Neural progenitor cell (in vitro differentiated cells): ENCODE measurements around the gene PCSK4. TPM values are rescaled to one million over a fixed set of nuclear protein-coding genes. Genes with fewer than 3 reads are reported as not detected.

ENCODE experiments used
- DNase-seq: peaks from one replicate; pipeline ENCODE4 v3.0.0-alpha.2; 2016; ENCODE audit warnings: low spot score
- H2AFZ ChIP-seq: fragments of 200-600 bp; sonication (generic); replicated peaks from 2 replicates; pipeline ENCODE4 v1.6.1; 2016; ENCODE audit warnings: antibody characterized with exemption
- H3F3A ChIP-seq: fragments of 200-600 bp; sonication (generic); 2 replicates; pipeline ENCODE4 v1.6.1; 2016; ENCODE audit warnings: antibody characterized with exemption, low read depth
- H3K27ac ChIP-seq: fragments of 200-600 bp; sonication (generic); 2 replicates; pipeline ENCODE4 v1.5.1; 2016; ENCODE audit warnings: mild to moderate bottlenecking
- H3K27me3 ChIP-seq: fragments of 200-600 bp; sonication (generic); 2 replicates; pipeline ENCODE4 v1.6.1; 2016; ENCODE audit warnings: mild to moderate bottlenecking, moderate library complexity
- H3K36me3 ChIP-seq: fragments of 200-600 bp; sonication (generic); 2 replicates; pipeline ENCODE4 v1.5.1; 2016
- H3K4me1 ChIP-seq: fragments of 200-600 bp; sonication (generic); 2 replicates; pipeline ENCODE4 v1.6.1; 2016; ENCODE audit warnings: mixed run types
- H3K4me2 ChIP-seq: fragments of 200-600 bp; sonication (generic); 2 replicates; pipeline ENCODE4 v1.6.1; 2016
- H3K4me3 ChIP-seq: fragments of 200-600 bp; sonication (generic); 2 replicates; pipeline ENCODE4 v1.5.1; 2016
- H3K79me2 ChIP-seq: fragments of 200-600 bp; sonication (generic); 2 replicates; pipeline ENCODE4 v1.6.1; 2016; ENCODE audit warnings: low read depth
- H3K9ac ChIP-seq: fragments of 200-600 bp; sonication (generic); 2 replicates; pipeline ENCODE4 v1.6.1; 2016
- H3K9me3 ChIP-seq: fragments of 200-600 bp; sonication (generic); 2 replicates; pipeline ENCODE4 v1.5.1; 2016; ENCODE audit warnings: low read depth
- H4K20me1 ChIP-seq: fragments of 200-600 bp; sonication (generic); 2 replicates; pipeline ENCODE4 v1.6.1; 2016; ENCODE audit warnings: low read depth
- H3K27ac Mint-ChIP-seq: 3 replicates; pipeline ENCODE4 v1.8.0; 2021; ENCODE audit warnings: mixed read lengths
- H3K27me3 Mint-ChIP-seq: 2 replicates; pipeline ENCODE4 v1.8.0; 2022; ENCODE audit warnings: low read depth, mild to moderate bottlenecking, inconsistent platforms, moderate library complexity, mixed read lengths; ENCODE audit not compliant: insufficient read depth
- H3K36me3 Mint-ChIP-seq: 3 replicates; pipeline ENCODE4 v1.8.0; 2021; ENCODE audit warnings: mixed read lengths
- H3K4me1 Mint-ChIP-seq: 3 replicates; pipeline ENCODE4 v1.8.0; 2021; ENCODE audit warnings: mixed read lengths
- H3K4me3 Mint-ChIP-seq: 3 replicates; pipeline ENCODE4 v1.8.0; 2021; ENCODE audit warnings: mild to moderate bottlenecking, moderate library complexity, mixed read lengths
- H3K9me3 Mint-ChIP-seq: 3 replicates; pipeline ENCODE4 v1.8.0; 2020; ENCODE audit warnings: mixed read lengths
- CTCF ChIP-seq: fragments of 200-600 bp; sonication (generic); IDR thresholded peaks from 2 replicates; pipeline ENCODE4 v1.5.1; 2017; ENCODE audit warnings: antibody characterized with exemption, mild to moderate bottlenecking
- EZH2 ChIP-seq: fragments of 200-600 bp; sonication (generic); IDR thresholded peaks from 2 replicates; pipeline ENCODE4 v1.6.1; 2017; ENCODE audit warnings: antibody characterized with exemption, mild to moderate bottlenecking, moderate library complexity
- EZH2phosphoT487 ChIP-seq: fragments of 200-600 bp; sonication (generic); IDR thresholded peaks from 2 replicates; pipeline ENCODE4 v1.6.1; 2017; ENCODE audit warnings: antibody characterized with exemption
- total RNA-seq: library from RNA; depleted of rRNA; stranded (reverse); fragments of >200 nt; gene quantifications from 2 replicates; pipeline ENCODE4 v1.2.3, GENCODE V29; 2015; ENCODE audit warnings: low replicate concordance

Gene PCSK4
- total RNA-seq, 1 donor from 2014 or later, result 3.6 TPM

GRCh38 chr19:1513499-1514294 is 23.5 kb upstream of the PCSK4 start:
- H3K36me3 Mint-ChIP-seq, result no peaks in the 10 kb centered on the region
- peak overlapping the region; percentile 37 for H3K4me3 ChIP-seq
- H3K27me3 Mint-ChIP-seq, result peaks cover 35% of the 10 kb centered on the region
- H3K27ac Mint-ChIP-seq, result no peak overlapping the region
- H2AFZ ChIP-seq, result no peak overlapping the region
- H3K4me1 ChIP-seq, result peaks cover 13% of the 10 kb centered on the region
- H3K9me3 ChIP-seq, result no peaks in the 10 kb centered on the region
- peaks cover 30% of the 10 kb centered on the region for H3F3A ChIP-seq
- H3K36me3 ChIP-seq, result no peaks in the 10 kb centered on the region
- DNase-seq, result peak; percentile 57
- peaks cover 3% of the 10 kb centered on the region for H4K20me1 ChIP-seq
- H3K27me3 ChIP-seq, result peaks cover 89% of the 10 kb centered on the region
- H3K9me3 Mint-ChIP-seq, result no peaks in the 10 kb centered on the region
- H3K9ac ChIP-seq, result no peak overlapping the region
- no peak overlapping the region for H3K27ac ChIP-seq
- H3K4me3 Mint-ChIP-seq, result no peak overlapping the region
- peak overlapping the region; percentile 70 for H3K4me2 ChIP-seq
- peaks cover 9% of the 10 kb centered on the region for H3K4me1 Mint-ChIP-seq
- TF ChIP-seq CTCF (peak; percentile 61), EZH2 (no peak), EZH2phosphoT487 (peak; percentile 11)
- H3K79me2 ChIP-seq, result no peaks in the 10 kb centered on the region

DNA sequence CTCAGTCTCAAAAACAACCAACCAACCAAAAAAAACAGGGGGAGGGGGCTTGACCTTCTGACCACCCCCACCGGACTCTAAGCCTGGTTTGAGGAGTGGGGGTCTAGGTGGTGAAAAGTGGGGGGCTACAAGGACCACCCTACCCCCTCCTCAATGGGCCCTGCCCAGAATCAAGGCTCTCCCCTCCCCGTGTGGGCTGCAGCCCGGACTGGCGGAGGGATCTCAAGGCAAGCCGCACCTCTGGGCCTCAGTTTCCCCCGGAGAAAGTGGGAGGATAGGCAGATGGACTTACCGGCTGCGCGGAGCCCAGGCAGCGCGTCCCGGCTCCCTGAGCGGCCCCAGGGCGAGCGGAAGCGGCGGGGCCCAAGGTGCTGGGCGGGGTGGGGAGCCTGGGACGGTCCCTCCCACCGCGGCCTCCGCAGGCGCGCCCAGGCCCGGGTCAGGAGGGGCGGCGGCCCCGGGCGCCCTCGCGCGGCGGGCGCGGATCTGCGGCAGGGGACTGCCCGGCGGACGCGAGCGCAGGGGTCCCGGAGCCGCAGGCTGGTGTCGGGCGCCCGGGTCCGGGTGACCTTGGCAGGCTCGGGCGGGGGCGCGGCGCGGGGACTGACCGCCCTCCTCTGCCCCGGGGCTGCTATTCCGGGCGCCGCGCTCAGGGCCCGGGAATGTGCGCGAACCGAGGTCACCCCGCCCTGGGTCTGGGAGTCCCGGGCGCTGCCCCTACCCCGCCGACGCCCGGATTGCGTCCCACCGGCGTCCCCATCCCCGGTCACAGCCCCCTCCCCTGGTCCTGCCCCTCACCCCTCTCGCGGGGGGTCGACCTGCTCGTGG is 22.7 kb upstream of the PCSK4 start, which contains the start of gene ADAMTSL5:
Gene ADAMTSL5 (minus strand): TSS at position 349 of the 828 bp plus-strand sequence. CDS start 2,076 bp downstream, outside the sequence.
- H3K4me1 ChIP-seq, result peaks cover 13% of the 10 kb centered on the region
- H4K20me1 ChIP-seq, result peaks cover 3% of the 10 kb centered on the region
- H2AFZ ChIP-seq, result no peak within 1 kb of the TSS
- H3K4me3 ChIP-seq, result peak within 1 kb of the TSS; percentile 37
- H3K36me3 ChIP-seq, result no peaks in the 10 kb centered on the region
- no peaks in the 10 kb centered on the region for H3K9me3 Mint-ChIP-seq
- no peak within 1 kb of the TSS for H3K9ac ChIP-seq
- H3K27me3 ChIP-seq, result peaks cover 81% of the 10 kb centered on the region
- H3K27ac Mint-ChIP-seq, result no peak within 1 kb of the TSS
- no peaks in the 10 kb centered on the region for H3K9me3 ChIP-seq
- H3K27me3 Mint-ChIP-seq, result peaks cover 30% of the 10 kb centered on the region
- peak within 1 kb of the TSS; percentile 70 for H3K4me2 ChIP-seq
- peak; percentile 61 for TF ChIP-seq EZH2phosphoT487
- peak; percentile 72 for TF ChIP-seq EZH2
- no peak for TF ChIP-seq CTCF
- no peaks in the 10 kb centered on the region for H3K36me3 Mint-ChIP-seq
- peak within 1 kb of the TSS; percentile 48 for H3K4me3 Mint-ChIP-seq
- no peak within 1 kb of the TSS for H3K27ac ChIP-seq
- peak; percentile 45 for DNase-seq
- H3K79me2 ChIP-seq, result no peaks in the 10 kb centered on the region
- H3K4me1 Mint-ChIP-seq, result peaks cover 11% of the 10 kb centered on the region
- H3F3A ChIP-seq, result peaks cover 36% of the 10 kb centered on the region

DNA sequence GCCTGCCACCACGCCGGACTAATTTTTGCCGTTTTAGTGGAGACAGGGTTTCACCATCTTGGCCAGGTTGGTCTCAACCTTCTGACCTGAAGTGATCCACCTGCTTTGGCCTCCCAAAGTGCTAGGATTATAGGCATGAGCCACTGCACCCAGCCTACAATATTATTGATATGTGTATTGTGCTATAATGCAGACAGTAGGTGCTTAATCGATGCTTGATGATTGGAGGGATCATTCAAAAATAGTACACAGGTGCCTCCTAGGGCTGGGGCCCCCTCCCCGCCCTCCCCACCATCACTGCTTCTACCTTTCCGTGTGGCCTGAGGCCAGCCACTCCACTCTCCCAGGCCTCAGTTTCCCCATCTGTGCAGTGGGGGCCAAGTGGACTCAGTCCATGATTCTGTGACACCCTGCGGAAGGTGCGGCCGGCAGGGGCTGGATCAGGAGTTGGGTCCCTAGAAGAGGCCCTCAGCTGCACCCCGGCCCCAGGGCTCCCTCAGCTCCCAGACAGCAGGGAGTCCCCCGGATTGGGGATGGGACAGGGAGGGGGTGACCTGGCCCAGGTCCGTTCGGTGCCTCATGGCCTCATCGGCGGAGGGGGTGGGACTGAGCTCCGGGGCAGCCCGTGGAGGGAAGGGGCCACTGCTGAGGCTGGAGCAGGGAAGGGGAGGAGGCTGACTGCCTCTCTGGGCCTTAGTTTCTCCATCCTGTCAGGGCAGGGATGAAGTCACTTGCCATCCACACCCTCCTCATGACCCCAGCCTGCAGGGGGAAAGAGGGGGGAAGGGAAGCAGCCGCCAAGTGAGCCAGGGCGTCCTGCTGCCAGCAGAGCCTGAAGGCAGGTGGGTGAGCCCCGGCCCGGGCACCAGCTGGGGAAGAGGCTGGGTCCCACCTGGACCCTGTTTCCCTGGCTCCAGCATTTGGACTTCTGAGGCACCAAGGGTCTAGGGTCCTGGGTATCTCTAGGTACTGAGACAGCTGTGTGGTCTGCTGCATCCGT is 21.5 kb upstream of the PCSK4 start:
- Histone ChIP-seq H3K4me1 (peaks cover 13% of the 10 kb centered on the region), H3K79me2 (no peaks in the 10 kb centered on the region), H3K9me3 (no peaks in the 10 kb centered on the region), H3K9ac (no peak overlapping the region), H3K36me3 (no peaks in the 10 kb centered on the region), H3K4me3 (no peak overlapping the region), H3K4me2 (no peak overlapping the region), H4K20me1 (peaks cover 3% of the 10 kb centered on the region), H2AFZ (no peak overlapping the region), H3K27ac (no peak overlapping the region), H3F3A (peaks cover 38% of the 10 kb centered on the region), H3K27me3 (peaks cover 69% of the 10 kb centered on the region)
- peaks cover 26% of the 10 kb centered on the region for H3K27me3 Mint-ChIP-seq
- TF ChIP-seq EZH2phosphoT487, result no peak
- TF ChIP-seq EZH2, result no peak
- no peak for TF ChIP-seq CTCF
- no peak for DNase-seq
- H3K27ac Mint-ChIP-seq, result no peak overlapping the region
- peaks cover 15% of the 10 kb centered on the region for H3K4me1 Mint-ChIP-seq
- H3K9me3 Mint-ChIP-seq, result no peaks in the 10 kb centered on the region
- peak overlapping the region; percentile 5 for H3K4me3 Mint-ChIP-seq
- H3K36me3 Mint-ChIP-seq, result no peaks in the 10 kb centered on the region
